HEK293 (cell line): ENCODE measurements around the gene VWA3B.

Experiments used
- CTCF ChIA-PET: fragments of 350-600 bp; formaldehyde crosslinking; extraction: SDS; loops from one replicate; lab custom pipeline; 2021; ENCODE audit warnings: antibody characterized with exemption; lab: Yijun Ruan, JAX
- POLR2A ChIA-PET: fragments of 300-600 bp; formaldehyde crosslinking; extraction: SDS; loops from one replicate; lab custom pipeline; 2020; ENCODE audit warnings: antibody characterized with exemption, inconsistent platforms; lab: Yijun Ruan, JAX
- H3K27ac ChIP-seq: fragments of 200-500 bp; sonication (Bioruptor generic); 2 replicates; pipeline ENCODE4 v1.5.1; 2014; ENCODE audit warnings: low read depth, low read length, control low read depth, inconsistent platforms; ENCODE audit errors: extremely low read depth
- H3K36me3 ChIP-seq, 2 experiments: fragments of 200-500 bp in 1 of 2; sonication (Bioruptor generic) in 1 of 2; 1 replicate in 1 of 2; 2 replicates in 1 of 2; pipeline ENCODE4 v1.5.1; 2014 to 2017; ENCODE audit warnings: inconsistent platforms in 2 of 2, low read length in 2 of 2; ENCODE audit not compliant: control insufficient read depth in 2 of 2, insufficient read depth in 1 of 2
- H3K4me1 ChIP-seq: fragments of 200-500 bp; sonication (Bioruptor generic); 2 replicates; pipeline ENCODE4 v1.5.1; 2014; ENCODE audit warnings: mild to moderate bottlenecking, low read length, inconsistent platforms; ENCODE audit not compliant: control insufficient read depth, insufficient read depth
- H3K4me3 ChIP-seq: 2 replicates; pipeline ENCODE4 v1.5.1; 2011; ENCODE audit warnings: low read depth, mild to moderate bottlenecking, control low read depth, low read length, moderate library complexity
- H3K9me3 ChIP-seq: fragments of 200-500 bp; sonication (Bioruptor generic); 2 replicates; pipeline ENCODE4 v1.5.1; 2014; ENCODE audit warnings: low read depth, low read length, inconsistent platforms; ENCODE audit not compliant: control insufficient read depth, insufficient read depth
- ELK4 ChIP-seq: IDR thresholded peaks from 2 replicates; pipeline ENCODE4 v1.6.1; 2011; ENCODE audit warnings: mild to moderate bottlenecking, low read depth, low read length, borderline replicate concordance
- GLIS1 ChIP-seq: fragments of 450-650 bp; formaldehyde crosslinking; IDR thresholded peaks from 2 replicates; pipeline ENCODE4 v1.5.1; 2016; ENCODE audit warnings: missing biosample characterization, missing genetic modification characterization
- HIC1 ChIP-seq: fragments of 450-650 bp; formaldehyde crosslinking; IDR thresholded peaks from 2 replicates; pipeline ENCODE4 v1.5.1; 2016; ENCODE audit warnings: missing biosample characterization, missing genetic modification characterization
- HOXD13 ChIP-seq: sonication (generic); formaldehyde crosslinking; IDR thresholded peaks from 2 replicates; pipeline ENCODE4 v1.8.0; 2022; ENCODE audit warnings: missing genetic modification reagents, borderline replicate concordance
- KLF9 ChIP-seq: fragments of 450-650 bp; formaldehyde crosslinking; IDR thresholded peaks from 2 replicates; pipeline ENCODE4 v1.5.1; 2016; ENCODE audit warnings: missing biosample characterization, missing genetic modification characterization, low read depth
- MEIS1 ChIP-seq: sonication (generic); formaldehyde crosslinking; IDR thresholded peaks from 2 replicates; pipeline ENCODE4 v1.8.1; 2022; ENCODE audit warnings: missing genetic modification reagents, mild to moderate bottlenecking, borderline replicate concordance
- PATZ1 ChIP-seq: fragments of 450-650 bp; formaldehyde crosslinking; IDR thresholded peaks from 2 replicates; pipeline ENCODE4 v1.5.1; 2016; ENCODE audit warnings: missing biosample characterization, missing genetic modification characterization
- YY1 ChIP-seq: fragments of 450-650 bp; formaldehyde crosslinking; IDR thresholded peaks from 2 replicates; pipeline ENCODE4 v1.5.1; 2018; ENCODE audit warnings: missing biosample characterization, missing genetic modification characterization
- ZBTB44 ChIP-seq: fragments of 450-650 bp; IDR thresholded peaks from 2 replicates; pipeline ENCODE4 v1.5.1; 2018; ENCODE audit warnings: missing biosample characterization, mild to moderate bottlenecking, missing genetic modification characterization
- ZFP69B ChIP-seq: fragments of 450-650 bp; formaldehyde crosslinking; IDR thresholded peaks from 2 replicates; pipeline ENCODE4 v1.5.1; 2016; ENCODE audit warnings: missing biosample characterization, missing genetic modification characterization
- ZNF121 ChIP-seq: fragments of 450-650 bp; formaldehyde crosslinking; IDR thresholded peaks from 2 replicates; pipeline ENCODE4 v1.5.1; 2016; ENCODE audit warnings: missing biosample characterization, missing genetic modification characterization
- ZNF155 ChIP-seq: fragments of 450-650 bp; formaldehyde crosslinking; IDR thresholded peaks from 2 replicates; pipeline ENCODE4 v1.5.1; 2016; ENCODE audit warnings: missing biosample characterization, missing genetic modification characterization
- ZNF274 ChIP-seq, 2 experiments: fragments of 200-500 bp in 1 of 2; fragments of 450-650 bp in 1 of 2; sonication (Bioruptor generic) in 1 of 2; formaldehyde crosslinking in 1 of 2; IDR thresholded peaks; 2 replicates each; pipeline versions ENCODE4 v1.5.1 to v1.6.1; 2014 to 2016; ENCODE audit warnings: borderline replicate concordance in 1 of 2, inconsistent platforms in 1 of 2, low read length in 1 of 2, missing biosample characterization in 1 of 2, missing genetic modification characterization in 1 of 2
- ZNF311 ChIP-seq: fragments of 450-650 bp; formaldehyde crosslinking; IDR thresholded peaks from 2 replicates; pipeline ENCODE4 v1.5.1; 2017; ENCODE audit warnings: missing biosample characterization, missing genetic modification characterization, borderline replicate concordance
- ZNF37A ChIP-seq: fragments of 450-650 bp; IDR thresholded peaks from 2 replicates; pipeline ENCODE4 v1.5.1; 2018; ENCODE audit warnings: missing biosample characterization, missing genetic modification characterization
- ZNF394 ChIP-seq: fragments of 450-650 bp; formaldehyde crosslinking; IDR thresholded peaks from 2 replicates; pipeline ENCODE4 v1.5.1; 2016; ENCODE audit warnings: missing biosample characterization, missing genetic modification characterization, mild to moderate bottlenecking, moderate library complexity, borderline replicate concordance
- ZNF544 ChIP-seq: fragments of 450-650 bp; formaldehyde crosslinking; IDR thresholded peaks from 2 replicates; pipeline ENCODE4 v1.5.0; 2017; ENCODE audit warnings: missing biosample characterization, missing genetic modification characterization
- ZNF701 ChIP-seq: fragments of 450-650 bp; formaldehyde crosslinking; IDR thresholded peaks from 2 replicates; pipeline ENCODE4 v1.5.1; 2016; ENCODE audit warnings: missing biosample characterization, missing genetic modification characterization
- ZNF792 ChIP-seq: fragments of 450-650 bp; formaldehyde crosslinking; IDR thresholded peaks from 2 replicates; pipeline ENCODE4 v1.5.1; 2016; ENCODE audit warnings: missing biosample characterization, missing genetic modification characterization
- ZXDB ChIP-seq: fragments of 450-650 bp; formaldehyde crosslinking; IDR thresholded peaks from 2 replicates; pipeline ENCODE4 v1.5.1; 2016; ENCODE audit warnings: missing biosample characterization, missing genetic modification characterization

VWA3B gene

GRCh38 chr2:98090951-98091350 lies 4.0 kb downstream of the VWA3B start (continued):
- TF ChIP-seq KLF9 (tag by site-specific recombination) = no peak
- no peak for TF ChIP-seq ZNF37A (tag by site-specific recombination)
- no peak for TF ChIP-seq MEIS1 (CRISPR knock-in tag)
- no peak for TF ChIP-seq ZNF311
- no peak for TF ChIP-seq PATZ1 (tag by site-specific recombination)
- no peak for TF ChIP-seq YY1 (tag by site-specific recombination)
- no peak for TF ChIP-seq HIC1 (tag by site-specific recombination)

- CTCF ChIA-PET = interaction anchor here (1.2 kb wide), 1 partner anchor 8 kb away, joined by 3 read pairs; no protein-coding TSS in a partner anchor
- Histone ChIP-seq H3K27ac (no peak overlapping the region), H3K9me3 (no peaks in the 10 kb centered on the region), H3K36me3 (no peaks in the 10 kb centered on the region), H3K4me1 (no peaks in the 10 kb centered on the region), H3K4me3 (no peak overlapping the region)
- POLR2A ChIA-PET = no interaction called here
- TF ChIP-seq ZNF155 (tag by site-specific recombination) = no peak
- TF ChIP-seq GLIS1 (tag by site-specific recombination) = no peak
- TF ChIP-seq ZXDB (tag by site-specific recombination) = no peak
- TF ChIP-seq ZNF394 (tag by site-specific recombination) = no peak
- no peak for TF ChIP-seq ZBTB44 (tag by site-specific recombination)
- TF ChIP-seq ZNF121 (tag by site-specific recombination) = no peak
- no peak for TF ChIP-seq ELK4
- TF ChIP-seq ZNF792 (tag by site-specific recombination) = no peak
- TF ChIP-seq ZNF274 (IDR thresholded peaks at IDR 0.05; ENCODE audit: low read length) = no peak
- no peak for TF ChIP-seq ZNF274 (tag by site-specific recombination; IDR thresholded peaks at IDR 0.05; ENCODE audit: borderline replicate concordance)
- no peak for TF ChIP-seq ZFP69B (tag by site-specific recombination)
- no peak for TF ChIP-seq ZNF544 (tag by site-specific recombination)
- no peak for TF ChIP-seq ZNF701 (tag by site-specific recombination)
- no peak for TF ChIP-seq HOXD13 (CRISPR knock-in tag)
Observed at GRCh38 chr2:98091738-98092137, 4.8 kb downstream of the VWA3B start.
